ENCODE data around the gene DIAPH3.

DIAPH3 gene

GRCh38 chr13:59710996-59711701 is 452.6 kb downstream of the DIAPH3 start:
- Histone ChIP-seq H3K9me3 (ENCODE audit: low read length) (no peaks in the 10 kb centered on the region), H3K27me3 (ENCODE audit: insufficient read depth, low read length) (no peaks in the 10 kb centered on the region), H3K36me3 (ENCODE audit: insufficient read depth, low read length) (no peaks in the 10 kb centered on the region), H2AFZ (ENCODE audit: low read depth, low read length) (no peak overlapping the region), H3K4me3 (ENCODE audit: low read length) (no peak overlapping the region), H3K4me1 (ENCODE audit: insufficient read depth, low read length) (no peaks in the 10 kb centered on the region)

- H3K4me1 ChIP-seq (ENCODE audit: insufficient read depth, low read length) = no peaks in the 10 kb centered on the region
- no peaks in the 10 kb centered on the region for H3K9me3 ChIP-seq (ENCODE audit: low read length)
- no peaks in the 10 kb centered on the region for H3K27me3 ChIP-seq (ENCODE audit: insufficient read depth, low read length)
- no peak overlapping the region for H2AFZ ChIP-seq (ENCODE audit: low read depth, low read length)
- H3K36me3 ChIP-seq (ENCODE audit: insufficient read depth, low read length) = no peaks in the 10 kb centered on the region
- no peak overlapping the region for H3K4me3 ChIP-seq (ENCODE audit: low read length)
Measured at GRCh38 chr13:59710416-59710815, 453.3 kb downstream of the DIAPH3 start.

- peaks cover 12% of the 10 kb centered on the region for H3K4me1 ChIP-seq (ENCODE audit: insufficient read depth, low read length)
- no peaks in the 10 kb centered on the region for H3K27me3 ChIP-seq (ENCODE audit: insufficient read depth, low read length)
- H3K36me3 ChIP-seq (ENCODE audit: insufficient read depth, low read length) = no peaks in the 10 kb centered on the region
- no peak overlapping the region for H3K4me3 ChIP-seq (ENCODE audit: low read length)
- no peak overlapping the region for H2AFZ ChIP-seq (ENCODE audit: low read depth, low read length)
- H3K9me3 ChIP-seq (ENCODE audit: low read length) = no peaks in the 10 kb centered on the region
Measured at GRCh38 chr13:59706101-59706976, 457.4 kb downstream of the DIAPH3 start.

GRCh38 chr13:59702269-59702668 is 461.5 kb downstream of the DIAPH3 start:
- peaks cover 18% of the 10 kb centered on the region for H3K4me1 ChIP-seq (ENCODE audit: insufficient read depth, low read length)
- H2AFZ ChIP-seq (ENCODE audit: low read depth, low read length) = no peak overlapping the region
- H3K9me3 ChIP-seq (ENCODE audit: low read length) = no peaks in the 10 kb centered on the region
- no peak overlapping the region for H3K4me3 ChIP-seq (ENCODE audit: low read length)
- H3K36me3 ChIP-seq (ENCODE audit: insufficient read depth, low read length) = no peaks in the 10 kb centered on the region
- H3K27me3 ChIP-seq (ENCODE audit: insufficient read depth, low read length) = no peaks in the 10 kb centered on the region

- Histone ChIP-seq H2AFZ (ENCODE audit: low read depth, low read length) (no peak overlapping the region), H3K4me3 (ENCODE audit: low read length) (no peak overlapping the region), H3K36me3 (ENCODE audit: insufficient read depth, low read length) (no peaks in the 10 kb centered on the region), H3K4me1 (ENCODE audit: insufficient read depth, low read length) (peaks cover 25% of the 10 kb centered on the region), H3K27me3 (ENCODE audit: insufficient read depth, low read length) (no peaks in the 10 kb centered on the region), H3K9me3 (ENCODE audit: low read length) (no peaks in the 10 kb centered on the region)
Measured at GRCh38 chr13:59701261-59701660, 462.5 kb downstream of the DIAPH3 start.

- Histone ChIP-seq H2AFZ (ENCODE audit: low read depth, low read length) (no peak overlapping the region), H3K36me3 (ENCODE audit: insufficient read depth, low read length) (no peaks in the 10 kb centered on the region), H3K4me1 (ENCODE audit: insufficient read depth, low read length) (peaks cover 30% of the 10 kb centered on the region), H3K27me3 (ENCODE audit: insufficient read depth, low read length) (no peaks in the 10 kb centered on the region), H3K4me3 (ENCODE audit: low read length) (no peak overlapping the region), H3K9me3 (ENCODE audit: low read length) (no peaks in the 10 kb centered on the region)
Measured at GRCh38 chr13:59700281-59700680, 463.4 kb downstream of the DIAPH3 start.

- Histone ChIP-seq H3K36me3 (ENCODE audit: insufficient read depth, low read length) (no peaks in the 10 kb centered on the region), H3K9me3 (ENCODE audit: low read length) (no peaks in the 10 kb centered on the region), H3K4me1 (ENCODE audit: insufficient read depth, low read length) (peaks cover 18% of the 10 kb centered on the region), H3K4me3 (ENCODE audit: low read length) (no peak overlapping the region), H3K27me3 (ENCODE audit: insufficient read depth, low read length) (no peaks in the 10 kb centered on the region), H2AFZ (ENCODE audit: low read depth, low read length) (peak overlapping the region; percentile 2)
Measured at GRCh38 chr13:59696271-59696670, 467.5 kb downstream of the DIAPH3 start.

- H3K36me3 ChIP-seq (ENCODE audit: insufficient read depth, low read length) = no peaks in the 10 kb centered on the region
- no peak overlapping the region for H3K4me3 ChIP-seq (ENCODE audit: low read length)
- peaks cover 18% of the 10 kb centered on the region for H3K4me1 ChIP-seq (ENCODE audit: insufficient read depth, low read length)
- H3K9me3 ChIP-seq (ENCODE audit: low read length) = no peaks in the 10 kb centered on the region
- no peaks in the 10 kb centered on the region for H3K27me3 ChIP-seq (ENCODE audit: insufficient read depth, low read length)
- H2AFZ ChIP-seq (ENCODE audit: low read depth, low read length) = no peak overlapping the region
Measured at GRCh38 chr13:59691501-59692066, 472.1 kb downstream of the DIAPH3 start.

GRCh38 chr13:59690857-59691500 is 472.7 kb downstream of the DIAPH3 start:
- H3K9me3 ChIP-seq (ENCODE audit: low read length) = no peaks in the 10 kb centered on the region
- no peaks in the 10 kb centered on the region for H3K27me3 ChIP-seq (ENCODE audit: insufficient read depth, low read length)
- no peak overlapping the region for H3K4me3 ChIP-seq (ENCODE audit: low read length)
- peaks cover 12% of the 10 kb centered on the region for H3K4me1 ChIP-seq (ENCODE audit: insufficient read depth, low read length)
- no peaks in the 10 kb centered on the region for H3K36me3 ChIP-seq (ENCODE audit: insufficient read depth, low read length)
- H2AFZ ChIP-seq (ENCODE audit: low read depth, low read length) = no peak overlapping the region

- H2AFZ ChIP-seq (ENCODE audit: low read depth, low read length) = no peak overlapping the region
- no peaks in the 10 kb centered on the region for H3K27me3 ChIP-seq (ENCODE audit: insufficient read depth, low read length)
- peaks cover 9% of the 10 kb centered on the region for H3K4me1 ChIP-seq (ENCODE audit: insufficient read depth, low read length)
- no peak overlapping the region for H3K4me3 ChIP-seq (ENCODE audit: low read length)
- no peaks in the 10 kb centered on the region for H3K36me3 ChIP-seq (ENCODE audit: insufficient read depth, low read length)
- no peaks in the 10 kb centered on the region for H3K9me3 ChIP-seq (ENCODE audit: low read length)
Measured at GRCh38 chr13:59689057-59689456, 474.7 kb downstream of the DIAPH3 start.

GRCh38 chr13:59686798-59687394 is 476.8 kb downstream of the DIAPH3 start:
- Histone ChIP-seq H3K27me3 (ENCODE audit: insufficient read depth, low read length) (no peaks in the 10 kb centered on the region), H3K9me3 (ENCODE audit: low read length) (no peaks in the 10 kb centered on the region), H2AFZ (ENCODE audit: low read depth, low read length) (no peak overlapping the region), H3K36me3 (ENCODE audit: insufficient read depth, low read length) (no peaks in the 10 kb centered on the region), H3K4me1 (ENCODE audit: insufficient read depth, low read length) (peaks cover 9% of the 10 kb centered on the region), H3K4me3 (ENCODE audit: low read length) (no peak overlapping the region)

GRCh38 chr13:59684105-59684504 is 479.6 kb downstream of the DIAPH3 start:
- H3K9me3 ChIP-seq (ENCODE audit: low read length) = no peaks in the 10 kb centered on the region
- H3K4me1 ChIP-seq (ENCODE audit: insufficient read depth, low read length) = peaks cover 16% of the 10 kb centered on the region
- H3K27me3 ChIP-seq (ENCODE audit: insufficient read depth, low read length) = no peaks in the 10 kb centered on the region
- no peak overlapping the region for H2AFZ ChIP-seq (ENCODE audit: low read depth, low read length)
- H3K36me3 ChIP-seq (ENCODE audit: insufficient read depth, low read length) = no peaks in the 10 kb centered on the region
- H3K4me3 ChIP-seq (ENCODE audit: low read length) = no peak overlapping the region
